Erythroblast (primary cell): ENCODE data around the gene SH3RF2.

Experiments used
- GATA1 ChIP-seq: IDR thresholded peaks from 2 replicates; pipeline ENCODE4 v1.6.1; 2011; ENCODE audit warnings: low read depth, mild to moderate bottlenecking, control low read depth, low read length, moderate library complexity
- POLR2A ChIP-seq: IDR thresholded peaks from 2 replicates; pipeline ENCODE4 v1.6.1; 2011; ENCODE audit warnings: mild to moderate bottlenecking, low read length

GRCh38 chr5:145969714-145970092 lies 33.3 kb downstream of the SH3RF2 start:
- TF ChIP-seq POLR2A (no peak), GATA1 (no peak)
